GM19395 (cell line): ENCODE measurements around the gene COL17A1.

Experiments used
- ATAC-seq: cut with Tn5 transposase; IDR thresholded peaks from one replicate; pipeline ENCODE4 v1.9.1; 2021; ENCODE audit warnings: mild to moderate bottlenecking, moderate library complexity; ENCODE audit not compliant: unreplicated experiment

The COL17A1 gene

GRCh38 chr10:104034401-104035193 lies 51.1 kb downstream of the COL17A1 start:
- no peak for ATAC-seq

DNA sequence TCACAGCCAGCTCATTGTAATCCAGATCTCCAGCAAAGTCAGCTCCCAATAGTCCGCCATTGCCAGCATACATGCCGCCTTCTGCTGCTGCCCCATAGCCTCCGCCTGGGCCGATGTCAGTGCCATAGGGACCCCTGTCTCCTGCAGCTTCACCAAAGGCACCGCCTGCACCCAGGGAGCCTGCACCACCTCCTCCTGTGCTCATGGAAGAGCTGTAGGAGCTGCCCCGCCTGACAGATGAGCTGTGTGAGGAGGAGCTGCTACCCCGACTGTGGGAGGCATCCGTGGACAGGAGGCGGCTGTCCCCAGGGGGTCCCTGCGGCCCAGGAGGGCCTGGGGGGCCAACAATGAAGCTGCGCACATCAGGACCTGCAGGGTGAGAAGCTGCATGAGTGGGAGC lies 51.7 kb downstream of the COL17A1 start:
- ATAC-seq = no peak

- no peak for ATAC-seq
These were observed 52.2 kb downstream of the COL17A1 start for GRCh38 chr10:104033401-104033930.

GRCh38 chr10:104032144-104032775 lies 53.4 kb downstream of the COL17A1 start:
- ATAC-seq = no peak

- no peak for ATAC-seq
These were observed 54.0 kb downstream of the COL17A1 start for GRCh38 chr10:104031631-104032030.

DNA sequence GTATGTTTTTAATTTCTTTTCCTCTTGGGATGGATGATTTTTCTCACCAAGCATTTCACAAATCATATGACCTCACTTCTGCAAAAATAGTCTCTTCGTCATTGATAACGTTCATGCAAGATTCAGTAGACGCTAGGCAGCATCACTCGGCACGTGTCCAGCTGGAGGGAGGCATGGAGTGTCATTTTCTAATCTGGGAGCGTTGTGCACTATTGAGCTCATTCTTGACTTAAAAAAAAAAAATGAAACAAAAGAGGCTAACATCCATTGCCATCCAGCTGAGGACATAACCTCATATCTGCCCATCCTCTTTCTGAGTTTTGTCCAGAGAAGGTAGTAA lies 56.2 kb downstream of the COL17A1 start:
- no peak for ATAC-seq

DNA sequence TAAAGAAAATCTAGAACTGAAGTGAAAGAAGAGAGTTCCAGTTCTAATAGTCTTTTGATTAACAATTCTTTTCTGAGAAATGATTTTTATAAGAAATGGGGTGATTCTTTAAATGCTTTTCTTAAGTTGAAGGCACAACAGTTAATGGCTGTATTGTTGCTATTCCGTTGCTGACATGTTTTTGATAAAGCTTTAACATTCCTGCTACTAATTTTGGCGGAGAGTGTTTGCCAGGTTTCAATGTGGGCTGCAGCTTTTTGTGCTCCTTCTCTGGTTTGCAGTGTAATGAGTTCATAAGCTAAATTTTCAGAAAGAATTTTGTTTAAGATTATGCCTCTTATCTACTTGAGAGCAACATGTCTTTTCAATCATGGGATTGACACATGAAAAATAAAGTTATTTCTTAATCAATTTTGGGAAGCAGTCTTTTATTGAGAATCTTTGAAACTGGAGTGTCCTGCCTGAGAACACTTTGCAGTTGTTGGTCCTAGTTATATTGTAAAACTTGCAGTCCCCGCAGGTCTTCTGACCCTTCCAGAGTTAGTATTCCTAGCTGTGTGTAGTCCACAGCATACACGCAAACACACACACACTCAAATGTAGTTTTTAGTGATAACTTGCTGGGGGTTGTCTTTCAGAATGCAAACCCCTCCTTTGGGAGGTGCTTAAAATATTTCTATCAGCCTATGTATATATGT lies 56.7 kb downstream of the COL17A1 start:
- no peak for ATAC-seq

DNA sequence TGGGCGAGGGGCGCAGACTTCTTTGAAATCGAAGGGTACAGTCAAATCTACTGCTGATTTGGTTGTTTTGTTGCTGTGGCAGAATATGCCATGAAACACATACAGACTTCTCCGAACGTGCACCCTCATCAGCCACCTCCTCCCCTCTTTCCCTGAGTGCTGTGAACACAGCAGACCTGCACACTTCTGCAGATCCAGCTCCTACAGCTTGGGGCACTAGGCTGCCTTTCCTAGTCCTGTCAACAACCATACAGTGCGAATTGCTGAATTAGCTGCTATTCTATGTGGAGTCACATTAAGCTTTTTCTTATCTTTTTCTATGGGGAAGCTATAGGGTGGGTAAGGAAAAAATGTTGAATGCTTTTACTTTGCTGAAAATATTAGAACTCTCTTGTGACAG lies 57.5 kb downstream of the COL17A1 start:
- no peak for ATAC-seq

DNA sequence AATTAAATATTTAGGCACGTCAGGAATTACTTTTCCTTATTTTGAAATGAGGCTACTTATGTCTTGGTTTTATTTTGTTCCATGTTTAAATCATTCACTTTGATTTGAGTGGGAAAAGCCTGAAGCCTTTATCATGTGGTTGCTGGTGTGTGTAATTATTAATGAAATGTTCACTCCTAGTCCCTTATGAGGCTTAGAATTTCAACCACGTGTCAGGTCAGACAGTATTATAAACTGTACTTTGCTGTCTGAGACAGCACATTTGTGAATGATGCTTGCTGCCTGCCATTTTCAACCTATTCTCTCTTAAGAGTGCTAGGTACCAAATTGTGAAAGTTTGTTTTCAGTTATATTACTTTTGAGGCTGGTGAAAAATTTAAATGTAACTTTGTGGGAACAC lies 58.9 kb downstream of the COL17A1 start:
- no peak for ATAC-seq

- ATAC-seq = no peak
These were observed 60.2 kb downstream of the COL17A1 start for GRCh38 chr10:104025524-104025923.

GRCh38 chr10:104022026-104022425 lies 63.7 kb downstream of the COL17A1 start:
- no peak for ATAC-seq

DNA sequence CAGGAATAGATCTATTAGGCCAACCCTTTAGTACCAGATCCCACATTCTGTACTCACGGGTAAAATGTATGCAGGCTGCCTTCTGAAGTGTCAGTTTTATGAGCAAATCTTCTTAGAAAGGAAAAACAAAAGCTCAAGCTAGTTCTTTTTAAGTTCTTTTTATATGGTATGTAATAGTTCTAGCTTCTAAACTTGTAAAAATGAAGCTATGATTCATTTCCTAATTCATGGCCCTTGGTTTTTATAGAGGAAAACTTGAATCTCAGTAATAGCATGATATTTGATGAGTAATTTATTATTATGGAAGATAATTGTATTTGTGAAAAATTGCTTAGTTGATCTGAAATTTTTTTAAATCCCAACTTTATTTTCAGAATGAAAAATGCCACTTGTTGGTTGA lies 64.4 kb downstream of the COL17A1 start:
- ATAC-seq = no peak

- no peak for ATAC-seq
These were observed 65.7 kb downstream of the COL17A1 start for GRCh38 chr10:104020020-104020419.

DNA sequence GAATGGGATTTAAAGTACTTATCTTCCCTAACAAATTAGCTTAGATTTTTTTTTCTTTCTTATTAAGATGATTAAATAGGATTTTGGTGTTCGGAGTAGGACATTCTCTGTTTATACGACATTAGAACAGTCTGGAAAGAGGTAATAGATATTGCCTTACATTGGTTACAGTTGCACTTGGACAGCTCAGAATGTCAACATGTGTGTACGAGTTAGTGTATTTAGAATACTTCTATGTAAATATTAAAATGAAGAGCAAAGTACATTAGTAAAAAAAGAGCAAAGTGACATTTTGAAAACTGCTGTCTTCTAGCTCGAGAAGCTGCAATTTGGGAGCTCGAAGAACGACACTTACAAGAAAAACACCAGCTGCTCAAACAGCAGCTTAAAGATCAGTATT lies 67.2 kb downstream of the COL17A1 start:
- ATAC-seq = no peak

DNA sequence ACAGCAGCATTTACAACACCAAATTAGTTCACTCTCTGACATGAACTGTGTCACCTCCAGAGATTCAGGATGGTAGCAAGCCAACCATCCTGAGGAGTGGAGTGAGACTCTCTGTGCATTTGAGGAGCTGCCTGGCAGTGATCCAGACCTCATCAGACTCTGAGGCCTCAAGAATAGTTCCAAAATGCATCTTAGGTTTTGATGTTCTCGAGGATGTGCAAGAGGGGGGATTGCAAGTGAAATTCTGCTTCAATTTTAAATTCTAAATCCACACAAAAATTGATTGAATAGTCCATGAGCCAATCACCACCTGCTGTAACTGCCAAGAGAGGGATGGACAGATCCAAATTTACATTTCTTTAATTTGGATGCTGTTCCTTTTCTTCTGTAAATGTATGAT lies 69.0 kb downstream of the COL17A1 start:
- ATAC-seq = no peak

DNA sequence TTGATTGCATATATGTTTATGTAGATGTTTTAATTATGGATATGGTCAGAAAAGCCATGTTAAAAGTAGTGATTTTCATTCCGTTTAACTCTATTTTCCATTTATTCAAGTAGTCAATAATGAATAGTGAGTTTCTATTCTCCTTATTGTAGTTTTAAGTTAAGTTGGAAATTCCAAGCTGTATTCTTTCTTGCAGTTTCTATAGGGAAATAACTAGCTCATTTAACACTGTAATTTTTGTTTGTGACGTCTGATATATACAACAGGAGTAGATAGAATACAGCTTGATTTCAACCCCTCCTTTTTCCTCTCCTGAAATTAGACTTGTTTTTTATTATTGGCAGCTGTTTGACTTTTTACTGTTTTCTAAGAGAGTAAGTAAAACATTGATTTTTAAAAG lies 71.5 kb downstream of the COL17A1 start:
- no peak for ATAC-seq

- ATAC-seq = no peak
These were observed 72.2 kb downstream of the COL17A1 start for GRCh38 chr10:104013489-104013888.

DNA sequence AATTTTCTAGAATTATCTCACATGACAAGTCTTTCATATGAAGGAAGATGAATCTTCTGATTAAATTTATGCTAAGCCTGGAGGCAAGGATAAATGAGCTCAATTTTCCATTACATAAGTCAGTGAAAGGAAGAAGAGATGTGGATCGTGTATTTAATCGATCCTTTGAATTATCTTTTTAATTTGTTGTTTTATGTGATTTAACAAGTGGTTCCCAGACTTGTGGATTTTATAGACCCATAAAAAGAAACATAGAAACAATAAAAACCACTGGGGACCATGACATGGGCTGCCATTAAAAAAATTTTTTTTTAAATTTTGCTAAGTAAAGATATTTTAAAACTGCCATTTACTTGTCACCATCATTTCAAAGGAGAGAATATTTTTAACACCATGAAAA lies 73.8 kb downstream of the COL17A1 start:
- no peak for ATAC-seq

DNA sequence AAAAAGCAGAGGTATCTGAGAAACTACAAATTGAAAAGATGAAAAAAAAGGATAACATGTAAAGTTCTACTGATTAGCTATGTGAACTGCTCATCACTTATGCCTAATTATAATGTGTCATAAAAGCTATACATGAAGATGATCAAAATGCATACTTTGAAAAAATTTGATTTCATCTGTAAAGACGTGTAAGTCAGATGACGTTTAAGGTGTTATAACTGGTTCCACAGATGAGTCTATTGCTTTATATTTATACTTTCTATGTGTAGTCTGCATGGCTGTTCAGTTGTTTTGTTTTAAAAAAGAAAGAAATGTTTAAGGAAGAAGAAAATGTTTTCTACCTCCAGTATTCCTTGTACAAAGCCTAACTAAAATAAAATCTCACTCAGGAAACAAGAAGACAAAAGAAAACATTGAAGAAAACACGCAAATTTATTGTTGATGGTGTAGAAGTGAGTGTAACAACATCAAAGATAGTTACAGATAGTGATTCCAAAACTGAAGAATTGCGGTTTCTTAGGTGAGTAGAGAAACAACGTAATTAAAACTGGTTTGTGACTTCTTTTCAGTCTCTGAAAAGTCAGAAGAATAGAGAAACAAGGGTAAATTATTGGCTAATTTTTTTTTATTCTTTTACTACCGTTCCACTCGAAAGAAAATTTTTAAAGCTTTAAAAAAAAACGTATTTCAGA lies 80.4 kb downstream of the COL17A1 start:
- no peak for ATAC-seq

DNA sequence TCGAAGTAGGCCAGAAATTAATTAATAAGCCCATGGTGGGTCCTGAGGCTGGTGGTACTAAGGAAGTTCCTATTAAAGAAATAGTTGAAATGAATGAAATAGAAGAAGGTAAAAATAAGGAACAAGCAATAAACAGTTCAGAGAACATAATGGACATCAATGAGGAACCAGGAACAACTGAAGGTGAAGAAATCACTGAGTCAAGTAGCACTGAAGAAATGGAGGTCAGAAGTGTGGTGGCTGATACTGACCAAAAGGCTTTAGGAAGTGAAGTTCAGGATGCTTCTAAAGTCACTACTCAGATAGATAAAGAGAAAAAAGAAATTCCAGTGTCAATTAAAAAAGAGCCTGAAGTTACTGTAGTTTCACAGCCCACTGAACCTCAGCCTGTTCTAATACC lies 82.8 kb downstream of the COL17A1 start:
- ATAC-seq = no peak

GRCh38 chr10:103998805-103999204 lies 86.9 kb downstream of the COL17A1 start:
- no peak for ATAC-seq
